Superior temporal gyrus (tissue), 1 donor: ENCODE data around the gene TTC7B.
A peak's percentile ranks its signal among the peaks of the same experiment; 100 is the strongest.
"Not testable (repeated sequence)": the region's sequence is repeated elsewhere in the genome, so short reads cannot be mapped to it uniquely, and the experiment has no call there.

Source experiments
- DNase-seq: peaks from one replicate; pipeline ENCODE4 v3.0.0-alpha.2; 2016; ENCODE audit errors: extremely low spot score

The TTC7B gene

GRCh38 chr14:90815822-90816662 is at the start of gene TTC7B:
Gene TTC7B, minus strand, starts transcription at chr14:90816430. Its CDS starts 135 bp downstream, at chr14:90816295.
- DNase-seq: no peak

GRCh38 chr14:90864741-90865140 is 48.5 kb upstream of the TTC7B start:
- DNase-seq: no peak

GRCh38 chr14:90858511-90858910 is 42.3 kb upstream of the TTC7B start:
- no peak for DNase-seq

GRCh38 chr14:90857866-90858265 is 41.6 kb upstream of the TTC7B start:
- no peak for DNase-seq

- not testable (repeated sequence) for DNase-seq
Measured at GRCh38 chr14:90856115-90856514, 39.9 kb upstream of the TTC7B start.

GRCh38 chr14:90853116-90853515 is 36.9 kb upstream of the TTC7B start:
- DNase-seq: no peak

- peak; percentile 78 for DNase-seq
Measured at GRCh38 chr14:90851327-90852036, 35.3 kb upstream of the TTC7B start.

GRCh38 chr14:90850487-90850886 is 34.3 kb upstream of the TTC7B start:
- no peak for DNase-seq

- DNase-seq: no peak
Measured at GRCh38 chr14:90849787-90850444, 33.7 kb upstream of the TTC7B start.

GRCh38 chr14:90848944-90849731 is 32.9 kb upstream of the TTC7B start:
- DNase-seq: no peak

- DNase-seq: no peak
Measured at GRCh38 chr14:90846511-90846910, 30.3 kb upstream of the TTC7B start.

GRCh38 chr14:90844321-90844720 is 28.1 kb upstream of the TTC7B start:
- DNase-seq: no peak

GRCh38 chr14:90842726-90843125 is 26.5 kb upstream of the TTC7B start:
- peak; percentile 71 for DNase-seq

GRCh38 chr14:90840667-90841066 is 24.4 kb upstream of the TTC7B start:
- DNase-seq: not testable (repeated sequence)

GRCh38 chr14:90839889-90840266 is 23.6 kb upstream of the TTC7B start:
- DNase-seq: no peak

- no peak for DNase-seq
Measured at GRCh38 chr14:90839024-90839888, 23.0 kb upstream of the TTC7B start.

GRCh38 chr14:90838531-90838930 is 22.3 kb upstream of the TTC7B start:
- DNase-seq: not testable (repeated sequence)

- no peak for DNase-seq
Measured at GRCh38 chr14:90837355-90837754, 21.1 kb upstream of the TTC7B start.

- no peak for DNase-seq
Measured at GRCh38 chr14:90836692-90837063, 20.4 kb upstream of the TTC7B start.

GRCh38 chr14:90831821-90832220 is 15.6 kb upstream of the TTC7B start:
- no peak for DNase-seq
